GM12864 (cell line): ENCODE data around the gene DCN.

ENCODE experiments used
- DNase-seq: peaks from one replicate; pipeline ENCODE4 v3.0.0-alpha.2; 2011; ENCODE audit warnings: low read depth
- H3K4me3 ChIP-seq: 2 replicates; pipeline ENCODE4 v1.5.1; 2011; ENCODE audit warnings: mild to moderate bottlenecking, low read depth, low read length, control low read depth
- CTCF ChIP-seq: IDR thresholded peaks from 2 replicates; pipeline ENCODE4 v1.5.1; 2011; ENCODE audit warnings: low read depth, mild to moderate bottlenecking, moderate library complexity, low read length, control low read depth, inconsistent platforms; ENCODE audit errors: missing control alignments

DCN gene

GRCh38 chr12:91099836-91100235, 82.8 kb downstream of the DCN start:
- H3K4me3 ChIP-seq: no peak overlapping the region
- TF ChIP-seq CTCF: no peak
- DNase-seq: no peak

DNA sequence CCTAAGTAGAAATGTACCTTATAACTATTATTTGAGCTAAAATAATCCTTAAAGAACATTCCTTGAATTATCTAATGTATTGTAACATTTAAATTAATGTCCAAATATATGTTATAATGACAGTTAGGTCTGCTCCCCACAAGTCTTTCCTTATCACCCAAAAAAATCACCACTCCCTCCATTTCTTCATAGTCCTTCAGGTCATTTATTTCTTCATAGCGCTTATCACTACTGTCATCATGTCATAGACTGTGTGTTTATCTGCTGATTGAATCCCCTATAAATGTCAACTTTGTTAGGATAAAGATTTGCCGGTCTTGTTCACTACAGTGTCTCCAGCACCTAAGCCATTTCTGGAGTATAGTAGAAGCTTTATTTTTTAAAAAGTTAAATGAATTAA, 83.3 kb downstream of the DCN start:
- no peak for DNase-seq
- no peak overlapping the region for H3K4me3 ChIP-seq
- TF ChIP-seq CTCF: no peak

DNA sequence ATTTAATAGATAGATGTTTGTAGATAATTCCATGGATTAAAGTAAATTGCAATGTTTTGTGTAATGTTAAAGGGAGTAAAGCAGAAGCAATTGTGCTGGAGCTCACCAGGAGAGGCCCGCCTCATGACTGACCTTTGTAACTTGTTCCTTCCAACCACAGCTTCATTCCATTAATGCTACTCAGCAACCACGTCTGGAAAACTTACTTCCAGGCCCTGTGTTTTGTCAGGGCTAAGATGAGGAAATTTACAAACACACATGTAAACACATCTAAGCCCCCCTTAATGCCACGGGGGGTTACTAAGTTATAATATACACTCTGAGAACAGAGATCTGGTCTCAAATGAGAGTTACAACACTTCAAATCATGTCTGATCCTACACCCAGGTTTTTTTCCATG, 83.7 kb downstream of the DCN start:
- H3K4me3 ChIP-seq: no peak overlapping the region
- no peak for TF ChIP-seq CTCF
- no peak for DNase-seq

DNA sequence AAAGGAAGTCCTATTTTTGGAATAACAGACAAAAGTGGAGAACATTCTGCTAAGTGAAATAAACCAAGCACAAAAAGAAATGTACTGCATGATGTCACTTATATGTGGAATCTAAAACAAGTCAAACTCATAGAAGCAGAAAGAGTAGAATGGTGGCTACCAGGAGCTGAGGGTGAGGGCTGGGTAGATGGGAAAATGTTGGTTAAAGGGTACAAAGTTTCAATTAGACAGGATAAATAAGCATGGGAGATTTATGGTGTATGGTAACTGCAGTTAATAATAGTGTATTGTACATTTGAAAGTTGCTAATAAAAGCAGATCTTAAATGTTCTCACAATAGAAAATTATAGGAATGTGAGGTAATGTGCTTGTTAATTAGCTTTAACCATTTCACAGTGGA, 84.2 kb downstream of the DCN start:
- no peak for TF ChIP-seq CTCF
- no peak overlapping the region for H3K4me3 ChIP-seq
- no peak for DNase-seq

GRCh38 chr12:91094957-91095356, 87.7 kb downstream of the DCN start:
- TF ChIP-seq CTCF: no peak
- DNase-seq: no peak
- no peak overlapping the region for H3K4me3 ChIP-seq

DNA sequence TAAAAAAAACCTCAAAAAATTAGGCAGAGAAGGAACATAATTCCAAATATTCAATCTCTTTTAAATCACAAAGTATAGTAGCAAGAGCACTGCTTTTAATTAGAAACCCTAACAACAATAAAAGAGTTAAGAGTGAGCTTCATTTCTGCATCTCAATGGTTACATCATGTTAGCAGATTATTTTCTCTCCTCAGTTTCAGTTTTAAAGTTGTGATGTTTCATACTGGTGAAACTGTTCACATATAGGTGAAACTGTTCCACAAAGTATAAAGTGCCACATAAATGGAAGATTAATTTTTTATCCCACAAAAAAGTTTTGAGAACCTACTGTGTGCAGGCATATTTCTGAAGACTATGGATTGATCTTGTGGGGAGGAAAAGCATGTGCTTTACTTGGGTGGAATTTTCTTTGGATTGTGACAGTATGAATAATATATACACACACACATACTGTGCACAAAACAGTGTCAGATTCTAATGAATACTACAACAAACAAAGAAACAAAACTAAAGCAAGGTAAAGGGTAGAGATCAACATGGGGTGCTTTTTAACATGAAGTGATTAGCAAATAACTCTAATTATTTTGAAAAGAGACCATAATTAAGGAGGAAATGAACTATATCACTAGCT, 88.5 kb downstream of the DCN start:
- TF ChIP-seq CTCF: no peak
- no peak for DNase-seq
- no peak overlapping the region for H3K4me3 ChIP-seq

DNA sequence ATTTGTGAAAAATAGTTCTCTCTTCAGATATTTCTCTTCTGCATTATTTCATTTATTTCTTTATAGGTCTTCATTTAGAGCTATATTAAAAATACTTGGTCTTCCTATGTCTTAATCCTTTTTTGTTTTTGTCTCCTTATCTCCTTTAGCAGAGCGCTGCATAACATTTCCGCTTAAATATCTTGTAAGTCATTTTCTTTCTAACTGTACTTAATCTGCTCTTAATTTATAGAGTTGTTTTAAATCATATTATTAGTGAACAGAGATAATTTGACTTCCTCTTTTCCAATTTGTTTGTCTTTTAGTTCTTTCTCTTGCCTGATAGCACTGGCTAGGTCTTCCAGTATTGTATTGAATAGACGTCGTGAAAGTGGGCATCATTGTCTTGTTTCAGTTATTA, 89.3 kb downstream of the DCN start:
- TF ChIP-seq CTCF: no peak
- DNase-seq: no peak
- no peak overlapping the region for H3K4me3 ChIP-seq
